Large intestine (tissue), 3 donors: ENCODE measurements around the gene CCSER2. TPM values are rescaled to one million over a fixed set of nuclear protein-coding genes. Genes with fewer than 3 reads are reported as not detected.
"Not testable (repeated sequence)": the region's sequence is repeated elsewhere in the genome, so short reads cannot be mapped to it uniquely, and the experiment has no call there.

Experiments used
- DNase-seq, 2 donors: peaks; one replicate each; pipeline versions ENCODE4 v3.0.0 to v3.0.0-alpha.2; 2013
- H3K27ac ChIP-seq: one replicate; pipeline ENCODE4 v1.5.1; 2013; ENCODE audit warnings: low read length
- H3K27me3 ChIP-seq: 2 replicates; pipeline ENCODE4 v1.6.1; 2013; ENCODE audit warnings: low read length; ENCODE audit not compliant: control insufficient read depth, insufficient read depth
- H3K36me3 ChIP-seq: 2 replicates; pipeline ENCODE4 v1.6.1; 2013; ENCODE audit warnings: low read length; ENCODE audit not compliant: control insufficient read depth, insufficient read depth
- H3K4me1 ChIP-seq: one replicate; pipeline ENCODE4 v1.6.1; 2013; ENCODE audit warnings: low read length; ENCODE audit not compliant: control insufficient read depth, insufficient read depth
- H3K4me3 ChIP-seq: one replicate; pipeline ENCODE4 v1.5.1; 2013; ENCODE audit warnings: low read length
- H3K9me3 ChIP-seq: one replicate; pipeline ENCODE4 v1.6.1; 2013; ENCODE audit warnings: mild to moderate bottlenecking, low read depth, low read length, moderate library complexity; ENCODE audit not compliant: control insufficient read depth
- WGBS: methylation state at CpG from one replicate; pipeline ENCODE4 v1.1.5; 2013; ENCODE audit warnings: low lambda C conversion rate; ENCODE audit not compliant: insufficient coverage; 5-methylcytosine and 5-hydroxymethylcytosine counted together
- polyA plus RNA-seq: library from polyadenylated mRNA; unstranded; fragments of 120-200 nt; gene quantifications from one replicate; pipeline ENCODE4 v1.2.1, GENCODE V29; 2013

CCSER2 gene
- polyA plus RNA-seq, 1 donor: 16.9 TPM

DNA sequence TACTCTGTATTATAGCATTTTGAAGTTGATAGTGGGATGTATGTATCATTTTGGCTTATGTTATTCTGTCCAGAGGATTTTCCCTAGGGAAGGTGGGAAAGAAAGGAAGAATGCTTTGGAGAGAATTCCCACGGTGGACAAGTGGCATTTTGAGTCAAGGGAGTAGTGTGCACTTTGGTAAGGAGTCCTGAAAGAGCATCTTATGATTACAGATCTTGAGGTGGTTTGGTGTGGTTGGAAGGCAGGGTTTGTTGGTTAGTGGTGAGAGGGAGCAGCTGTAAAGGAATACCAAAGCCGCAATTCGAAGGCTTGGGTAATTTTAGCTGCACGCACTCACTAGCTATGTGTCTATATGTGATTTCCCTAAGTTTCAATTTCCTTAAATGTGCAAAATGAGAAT is 16.1 kb downstream of the CCSER2 start:
- WGBS: 100% methylated on average over 1 of the region's 4 CpGs
- DNase-seq: no peak
- Histone ChIP-seq H3K4me3 (no peak overlapping the region), H3K9me3 (peaks cover 11% of the 10 kb centered on the region), H3K27ac (no peak overlapping the region), H3K36me3 (no peaks in the 10 kb centered on the region), H3K27me3 (no peaks in the 10 kb centered on the region), H3K4me1 (peaks cover 3% of the 10 kb centered on the region)

- not testable (repeated sequence) for DNase-seq, H3K27ac ChIP-seq, H3K36me3 ChIP-seq, H3K4me1 ChIP-seq, H3K4me3 ChIP-seq, H3K27me3 ChIP-seq
- WGBS: no CpG with 5 or more reads among the region's 31 CpGs
- H3K9me3 ChIP-seq: peaks cover 11% of the 10 kb centered on the region
Observed at GRCh38 chr10:84347575-84348002, 19.2 kb downstream of the CCSER2 start.

DNA sequence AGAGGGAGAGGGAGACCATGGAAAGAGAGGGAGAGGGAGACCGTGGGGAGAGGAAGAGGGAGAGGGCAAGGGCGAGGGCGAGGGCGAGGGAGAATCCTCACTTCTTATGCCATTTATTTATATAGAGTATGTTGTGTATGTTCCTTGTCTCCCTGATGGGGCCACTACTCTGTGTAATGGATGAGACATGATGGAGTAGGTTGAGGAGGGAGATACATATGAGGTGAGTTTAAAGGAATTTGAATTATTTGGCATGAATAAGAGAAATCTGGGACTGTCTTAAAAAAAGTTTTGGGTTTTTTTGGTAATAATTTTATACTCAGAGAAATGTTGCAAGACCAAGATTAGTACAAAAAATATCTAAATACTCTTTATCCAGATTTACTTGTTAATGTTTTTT is 20.1 kb downstream of the CCSER2 start:
- Histone ChIP-seq H3K4me3 (no peak overlapping the region), H3K27ac (no peak overlapping the region), H3K4me1 (no peaks in the 10 kb centered on the region), H3K9me3 (peaks cover 11% of the 10 kb centered on the region), H3K27me3 (no peaks in the 10 kb centered on the region), H3K36me3 (no peaks in the 10 kb centered on the region)
- DNase-seq: no peak
- WGBS: 100% methylated on average over 3 of the region's 4 CpGs

DNA sequence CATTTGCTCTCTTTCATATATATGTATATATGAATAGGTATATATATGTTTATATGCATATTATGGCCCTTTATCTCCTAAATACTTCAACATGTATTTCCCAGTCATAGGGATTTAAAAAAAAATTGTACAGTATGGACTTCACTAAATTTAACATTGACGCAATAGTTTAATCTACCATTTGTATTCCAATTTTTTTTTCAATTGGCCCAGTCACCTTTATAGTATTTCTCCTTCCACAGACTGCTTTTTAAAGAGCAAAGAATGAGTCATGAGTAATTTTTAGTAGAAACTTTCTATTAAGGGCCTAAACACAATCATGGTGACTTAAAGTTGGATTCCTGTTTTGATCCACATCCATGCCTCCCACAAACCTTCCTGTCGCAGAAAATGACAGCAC is 20.5 kb downstream of the CCSER2 start:
- 82% methylated on average over 1 of the region's 2 CpGs for WGBS
- Histone ChIP-seq H3K4me3 (no peak overlapping the region), H3K4me1 (no peaks in the 10 kb centered on the region), H3K27me3 (no peaks in the 10 kb centered on the region), H3K27ac (no peak overlapping the region), H3K36me3 (no peaks in the 10 kb centered on the region), H3K9me3 (peaks cover 11% of the 10 kb centered on the region)
- DNase-seq: no peak

GRCh38 chr10:84352251-84352842 is 24.0 kb downstream of the CCSER2 start:
- peaks cover 11% of the 10 kb centered on the region for H3K9me3 ChIP-seq
- no peaks in the 10 kb centered on the region for H3K27me3 ChIP-seq
- no peak overlapping the region for H3K4me3 ChIP-seq
- no peak overlapping the region for H3K27ac ChIP-seq
- peak; percentile 29 to 42 for DNase-seq
- no peaks in the 10 kb centered on the region for H3K4me1 ChIP-seq
- no peaks in the 10 kb centered on the region for H3K36me3 ChIP-seq
- no CpG with 5 or more reads among the region's 7 CpGs for WGBS

DNA sequence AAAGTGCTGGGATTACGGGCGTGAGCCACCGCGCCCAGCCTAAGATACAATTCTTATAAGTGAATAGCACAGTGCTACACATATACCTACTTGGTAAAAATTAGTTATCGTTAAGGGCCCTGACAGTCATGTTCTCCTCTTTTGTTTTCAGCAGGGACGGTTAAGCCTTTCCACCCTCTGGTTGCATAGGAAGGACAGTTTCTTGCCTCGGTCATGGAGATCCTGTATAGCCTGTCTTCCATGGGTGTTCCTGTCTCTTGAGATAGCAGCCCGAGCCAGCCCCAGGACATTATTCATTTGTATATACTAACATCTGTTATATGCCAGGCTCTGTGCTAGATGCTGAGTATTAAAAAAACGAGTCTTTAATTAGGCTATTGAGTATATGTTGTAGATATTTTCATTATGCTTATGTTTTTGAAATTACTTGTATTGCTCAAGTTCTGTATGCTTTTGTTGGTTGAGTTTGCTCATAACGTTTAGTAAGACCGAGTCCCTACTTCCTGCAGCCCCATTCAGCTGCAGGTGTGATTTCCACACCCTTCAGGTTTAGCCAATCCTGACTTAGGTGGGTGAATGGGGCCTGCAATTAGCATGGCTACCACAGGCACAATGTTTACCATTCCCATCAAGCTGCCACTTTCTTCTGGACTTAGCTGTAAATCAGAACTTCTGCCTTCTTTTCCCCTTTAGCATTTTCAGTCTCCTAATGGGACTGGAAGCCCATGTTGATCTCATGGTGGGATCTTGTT is 24.8 kb downstream of the CCSER2 start:
- H3K4me1 ChIP-seq: no peaks in the 10 kb centered on the region
- H3K27ac ChIP-seq: no peak overlapping the region
- no peak overlapping the region for H3K4me3 ChIP-seq
- no CpG with 5 or more reads among the region's 11 CpGs for WGBS
- DNase-seq: no peak
- H3K9me3 ChIP-seq: peaks cover 3% of the 10 kb centered on the region
- no peaks in the 10 kb centered on the region for H3K27me3 ChIP-seq
- H3K36me3 ChIP-seq: no peaks in the 10 kb centered on the region

- Histone ChIP-seq H3K36me3 (no peaks in the 10 kb centered on the region), H3K9me3 (no peaks in the 10 kb centered on the region), H3K27me3 (no peaks in the 10 kb centered on the region), H3K27ac (no peak overlapping the region), H3K4me3 (no peak overlapping the region), H3K4me1 (no peaks in the 10 kb centered on the region)
- no peak for DNase-seq
- 70% methylated on average over 2 of the region's 4 CpGs for WGBS
Observed at GRCh38 chr10:84354623-84355022, 26.2 kb downstream of the CCSER2 start.

DNA sequence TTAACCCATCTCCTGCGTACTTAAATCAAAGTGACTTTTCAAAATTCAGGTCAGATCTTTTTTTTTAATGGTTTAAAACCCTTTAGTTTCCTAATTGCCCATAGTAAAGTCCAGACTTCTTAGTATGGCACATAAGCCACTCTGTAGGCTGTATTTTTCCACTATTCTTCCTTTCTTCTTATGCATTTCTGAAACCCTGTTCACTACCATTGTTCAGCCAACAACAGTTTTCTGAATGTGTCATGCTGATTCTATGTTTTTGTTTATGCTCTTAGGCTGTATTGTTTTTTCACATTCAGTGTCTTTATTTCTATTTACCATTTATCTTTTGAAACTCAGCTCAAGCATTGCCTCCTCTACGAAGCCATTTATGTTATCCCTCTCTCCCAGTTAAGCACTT is 26.7 kb downstream of the CCSER2 start:
- H3K4me1 ChIP-seq: no peaks in the 10 kb centered on the region
- no peaks in the 10 kb centered on the region for H3K9me3 ChIP-seq
- H3K4me3 ChIP-seq: no peak overlapping the region

DNA sequence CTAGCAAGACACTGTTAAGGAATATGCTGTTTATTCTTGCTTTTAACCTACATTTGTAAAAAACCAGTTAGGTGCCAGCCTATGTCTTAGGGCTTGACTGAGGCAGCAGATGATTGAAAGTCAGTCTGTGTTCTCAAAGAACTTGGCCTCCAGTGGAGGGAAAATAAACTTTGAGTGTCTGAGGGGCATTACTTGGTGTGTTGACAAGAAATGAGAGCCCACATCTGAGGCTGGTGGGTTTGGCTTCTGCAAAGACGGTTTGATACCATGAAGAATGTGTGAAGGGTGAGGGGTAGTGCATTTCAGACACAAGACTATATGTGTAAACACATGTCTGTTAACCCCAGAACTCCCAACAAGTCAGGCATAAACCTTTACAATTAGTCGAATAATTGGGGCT is 28.5 kb downstream of the CCSER2 start:
- no peak for DNase-seq
- no peaks in the 10 kb centered on the region for H3K36me3 ChIP-seq
- no peak overlapping the region for H3K27ac ChIP-seq
- H3K9me3 ChIP-seq: no peaks in the 10 kb centered on the region
- 100% methylated on average over 1 of the region's 2 CpGs for WGBS
- no peaks in the 10 kb centered on the region for H3K27me3 ChIP-seq
- H3K4me1 ChIP-seq: no peaks in the 10 kb centered on the region
- H3K4me3 ChIP-seq: no peak overlapping the region

More for the DNA sequence above, 26.7 kb downstream of the CCSER2 start:
- 86% methylated on average over 1 of the region's 2 CpGs for WGBS
- H3K27me3 ChIP-seq: no peaks in the 10 kb centered on the region
- no peak overlapping the region for H3K27ac ChIP-seq
- no peak for DNase-seq
- H3K36me3 ChIP-seq: no peaks in the 10 kb centered on the region

DNA sequence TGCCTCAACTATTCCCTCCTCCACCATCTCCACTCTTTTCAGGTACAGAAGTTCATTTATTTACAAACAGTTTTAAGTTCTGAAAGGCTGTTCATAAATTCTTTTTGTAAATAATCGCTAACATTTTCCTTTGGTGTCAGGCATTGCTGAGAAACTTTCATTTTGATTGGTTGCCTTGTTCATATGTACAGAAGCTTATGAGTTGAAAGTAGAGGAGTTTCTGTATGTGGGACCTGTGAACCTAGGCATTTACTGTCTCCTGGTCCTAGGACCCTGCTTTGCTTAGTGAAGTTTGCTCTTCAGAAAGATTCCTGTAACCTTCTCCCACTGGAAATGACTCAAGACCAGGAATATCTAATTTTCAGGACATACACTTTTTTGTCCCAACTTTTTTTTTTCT is 30.4 kb downstream of the CCSER2 start:
- no peaks in the 10 kb centered on the region for H3K36me3 ChIP-seq
- no peaks in the 10 kb centered on the region for H3K9me3 ChIP-seq
- DNase-seq: no peak
- no CpG with 5 or more reads among the region's 1 CpG for WGBS
- no peak overlapping the region for H3K4me3 ChIP-seq
- no peak overlapping the region for H3K27ac ChIP-seq
- no peaks in the 10 kb centered on the region for H3K4me1 ChIP-seq
- H3K27me3 ChIP-seq: no peaks in the 10 kb centered on the region
